Vagina (tissue), 2 donors: ENCODE data around the gene MYO7A.

Source experiments
- CTCF ChIP-seq, 3 experiments: fragments of 450-650 bp in 2 of 3; fragments of 200-600 bp in 1 of 3; sonication (generic) in 1 of 3; IDR thresholded peaks; one replicate each; pipeline ENCODE4 v1.5.1; 2017 to 2019; ENCODE audit warnings: antibody characterized with exemption in 3 of 3, mild to moderate bottlenecking in 2 of 3, moderate library complexity in 2 of 3
- POLR2AphosphoS5 ChIP-seq, 2 donors: sonication (generic); formaldehyde crosslinking; IDR thresholded peaks; one replicate each; pipeline ENCODE4 v1.9.0; 2017; ENCODE audit warnings: antibody characterized with exemption in 2 of 2, mild to moderate bottlenecking in 2 of 2, low read depth in 1 of 2; ENCODE audit not compliant: insufficient read depth in 1 of 2

GRCh38 chr11:77127920-77128691, at the start of gene MYO7A:
- no peak for TF ChIP-seq CTCF (IDR thresholded peaks at IDR 0.05)
- peak in 1 of 2 donors; percentile 31 for TF ChIP-seq POLR2AphosphoS5 (IDR thresholded peaks at IDR 0.05; ENCODE audit: insufficient read depth in 1 of 2, low read depth in 1 of 2)
